Measurements from ENCODE around the gene SERBP1. TPM values are rescaled to one million over a fixed set of nuclear protein-coding genes. Genes with fewer than 3 reads are reported as not detected.
"Not testable (repeated sequence)": the region's sequence is repeated elsewhere in the genome, so short reads cannot be mapped to it uniquely, and the experiment has no call there.

The SERBP1 gene
- total and polyA plus RNA-seq, 7 experiments from 2014 or later = 108 to 282 (median 151) TPM

- H3K9me3 ChIP-seq (ENCODE audit: control insufficient read depth in 2 of 3, low read length in 3 of 3) = no peaks in the 10 kb centered on the region
- H3K27me3 ChIP-seq (ENCODE audit: control insufficient read depth in 2 of 2, insufficient read depth in 2 of 2, low read length in 2 of 2) = no peaks in the 10 kb centered on the region
- H3K4me1 ChIP-seq (ENCODE audit: control insufficient read depth in 2 of 2, insufficient read depth in 2 of 2, low read length in 2 of 2) = peaks cover 0 to 15% of the 10 kb centered on the region in 2 donors
- ATAC-seq (no peak), DNase-seq (no peak)
- H3K4me3 ChIP-seq (ENCODE audit: low read length) = no peak overlapping the region
- CTCF ChIA-PET = no interaction called here
- H3K27ac ChIP-seq (ENCODE audit: low read depth, low read length) = no peak overlapping the region
- H3K4me3 Mint-ChIP-seq = peak overlapping the region in 3 of 10 donors; percentile 12 to 44 (median 14)
- no peaks in the 10 kb centered on the region for H3K27me3 Mint-ChIP-seq
- H3K36me3 ChIP-seq (ENCODE audit: control insufficient read depth in 2 of 3, insufficient read depth in 3 of 3, low read length in 3 of 3) = peaks cover 18 to 90% (median 36%) of the 10 kb centered on the region in 3 experiments
- H3K9me3 Mint-ChIP-seq = no peaks in the 10 kb centered on the region
- H3K36me3 Mint-ChIP-seq = peaks cover 5 to 63% (median 45%) of the 10 kb centered on the region in 5 donors
- H3K4me1 Mint-ChIP-seq = peaks cover 38 to 79% (median 67%) of the 10 kb centered on the region in 7 donors
- POLR2A ChIA-PET = interaction anchor here (1.0 kb wide), 1 partner anchor 10 kb away, joined by 7 read pairs; the partner anchor contains the start of gene SERBP1
- H3K27ac Mint-ChIP-seq = peak overlapping the region; percentile 22 to 77 (median 56)
- intact Hi-C loops (cut with micrococcal nuclease) = loop anchor here in 1 of 2 donors (1.0 kb wide), 1 partner anchor 8 kb away; no protein-coding TSS in a partner anchor
These were observed 11.2 kb downstream of the SERBP1 start for GRCh38 chr1:67418839-67419586.

GRCh38 chr1:67417733-67418132 lies 12.5 kb downstream of the SERBP1 start:
- ATAC-seq; H3K4me3 ChIP-seq (ENCODE audit: low read length); H3K27ac ChIP-seq (ENCODE audit: low read depth, low read length); H3K4me3 Mint-ChIP-seq; H3K27me3 Mint-ChIP-seq; intact Hi-C loops (cut with micrococcal nuclease); H3K9me3 ChIP-seq (ENCODE audit: control insufficient read depth in 2 of 3, low read length in 3 of 3); DNase-seq; CTCF ChIA-PET; H3K27me3 ChIP-seq (ENCODE audit: control insufficient read depth in 2 of 2, insufficient read depth in 2 of 2, low read length in 2 of 2); H3K9me3 Mint-ChIP-seq: not testable (repeated sequence)
- H3K4me1 ChIP-seq (ENCODE audit: control insufficient read depth in 2 of 2, insufficient read depth in 2 of 2, low read length in 2 of 2) = peaks cover 0 to 15% of the 10 kb centered on the region in 2 donors
- peaks cover 5 to 60% (median 44%) of the 10 kb centered on the region in 5 donors for H3K36me3 Mint-ChIP-seq
- H3K36me3 ChIP-seq (ENCODE audit: control insufficient read depth in 2 of 3, insufficient read depth in 3 of 3, low read length in 3 of 3) = peaks cover 9 to 89% (median 36%) of the 10 kb centered on the region in 3 experiments
- POLR2A ChIA-PET = interaction anchor here (0.6 kb wide), 1 partner anchor 457 kb away, joined by 3 read pairs; no protein-coding TSS in a partner anchor
- peak overlapping the region in 2 of 9 donors; percentile 75 to 77 for H3K27ac Mint-ChIP-seq
- peaks cover 36 to 73% (median 61%) of the 10 kb centered on the region in 7 donors for H3K4me1 Mint-ChIP-seq

- DNase-seq (no peak), ATAC-seq (no peak)
- Histone ChIP-seq H3K27ac (ENCODE audit: low read depth, low read length) (no peak overlapping the region), H3K27me3 (ENCODE audit: control insufficient read depth in 2 of 2, insufficient read depth in 2 of 2, low read length in 2 of 2) (no peaks in the 10 kb centered on the region), H3K4me3 (ENCODE audit: low read length) (no peak overlapping the region), H3K9me3 (ENCODE audit: control insufficient read depth in 2 of 3, low read length in 3 of 3) (no peaks in the 10 kb centered on the region), H3K4me1 (ENCODE audit: control insufficient read depth in 2 of 2, insufficient read depth in 2 of 2, low read length in 2 of 2) (peaks cover 0 to 7% of the 10 kb centered on the region in 2 donors), H3K36me3 (ENCODE audit: control insufficient read depth in 2 of 3, insufficient read depth in 3 of 3, low read length in 3 of 3) (peaks cover 9 to 70% (median 24%) of the 10 kb centered on the region in 3 experiments)
- POLR2A ChIA-PET = interaction anchor here (0.8 kb wide), 1 partner anchor 32 kb away, joined by 3 read pairs; no protein-coding TSS in a partner anchor
- peaks cover 5 to 59% (median 33%) of the 10 kb centered on the region in 5 donors for H3K36me3 Mint-ChIP-seq
- peaks cover 23 to 50% (median 45%) of the 10 kb centered on the region in 7 donors for H3K4me1 Mint-ChIP-seq
- H3K9me3 Mint-ChIP-seq = no peaks in the 10 kb centered on the region
- intact Hi-C loops (cut with micrococcal nuclease) = loop anchor here in 1 of 2 donors (2.0 kb wide), 1 partner anchor 14 kb away; no protein-coding TSS in a partner anchor
- no peaks in the 10 kb centered on the region for H3K27me3 Mint-ChIP-seq
- CTCF ChIA-PET = no interaction called here
- H3K4me3 Mint-ChIP-seq = no peak overlapping the region
- peak overlapping the region in 2 of 9 donors; percentile 9 to 58 for H3K27ac Mint-ChIP-seq
These were observed 15.2 kb downstream of the SERBP1 start for GRCh38 chr1:67415041-67415440.

- no peak for ATAC-seq
- no peaks in the 10 kb centered on the region for H3K9me3 ChIP-seq (ENCODE audit: control insufficient read depth in 2 of 3, low read length in 3 of 3)
- H3K4me1 ChIP-seq (ENCODE audit: control insufficient read depth in 2 of 2, insufficient read depth in 2 of 2, low read length in 2 of 2) = peaks cover 0 to 7% of the 10 kb centered on the region in 2 donors
- H3K36me3 ChIP-seq (ENCODE audit: control insufficient read depth in 2 of 3, insufficient read depth in 3 of 3, low read length in 3 of 3) = peaks cover 9 to 74% (median 24%) of the 10 kb centered on the region in 3 experiments
- POLR2A ChIA-PET = interaction anchor here (0.8 kb wide), 1 partner anchor 31 kb away, joined by 3 read pairs; no protein-coding TSS in a partner anchor
- Mint-ChIP-seq H3K27ac (peak overlapping the region in 2 of 9 donors; percentile 38 to 65), H3K9me3 (no peaks in the 10 kb centered on the region), H3K27me3 (no peaks in the 10 kb centered on the region), H3K4me3 (no peak overlapping the region), H3K4me1 (peaks cover 19 to 49% (median 44%) of the 10 kb centered on the region in 7 donors), H3K36me3 (peaks cover 5 to 56% (median 36%) of the 10 kb centered on the region in 5 donors)
- H3K27ac ChIP-seq (ENCODE audit: low read depth, low read length) = no peak overlapping the region
- H3K27me3 ChIP-seq (ENCODE audit: control insufficient read depth in 2 of 2, insufficient read depth in 2 of 2, low read length in 2 of 2) = no peaks in the 10 kb centered on the region
- no peak for DNase-seq
- CTCF ChIA-PET = no interaction called here
- no peak overlapping the region for H3K4me3 ChIP-seq (ENCODE audit: low read length)
- intact Hi-C loops (cut with micrococcal nuclease) = loop anchor here (1.0 to 2.0 kb wide), 2 partner anchors 10 to 14 kb away; no protein-coding TSS in a partner anchor
These were observed 15.6 kb downstream of the SERBP1 start for GRCh38 chr1:67414574-67414973.

- POLR2A ChIA-PET = interaction anchor here (0.9 kb wide), 1 partner anchor 14 kb away, joined by 3 read pairs; no protein-coding TSS in a partner anchor
- CTCF ChIA-PET; DNase-seq; H3K4me3 ChIP-seq (ENCODE audit: low read length); H3K4me1 ChIP-seq (ENCODE audit: control insufficient read depth in 2 of 2, insufficient read depth in 2 of 2, low read length in 2 of 2); intact Hi-C loops (cut with micrococcal nuclease); H3K27me3 Mint-ChIP-seq; H3K9me3 Mint-ChIP-seq; H3K27ac ChIP-seq (ENCODE audit: low read depth, low read length); H3K9me3 ChIP-seq (ENCODE audit: control insufficient read depth in 2 of 3, low read length in 3 of 3); ATAC-seq; H3K27me3 ChIP-seq (ENCODE audit: control insufficient read depth in 2 of 2, insufficient read depth in 2 of 2, low read length in 2 of 2); H3K4me3 Mint-ChIP-seq: not testable (repeated sequence)
- H3K4me1 Mint-ChIP-seq = peaks cover 14 to 44% (median 38%) of the 10 kb centered on the region in 7 donors
- peaks cover 9 to 60% (median 24%) of the 10 kb centered on the region in 3 experiments for H3K36me3 ChIP-seq (ENCODE audit: control insufficient read depth in 2 of 3, insufficient read depth in 3 of 3, low read length in 3 of 3)
- H3K27ac Mint-ChIP-seq = peak overlapping the region in 1 of 9 donors; percentile 9
- H3K36me3 Mint-ChIP-seq = peaks cover 5 to 50% (median 33%) of the 10 kb centered on the region in 5 donors
These were observed 17.1 kb downstream of the SERBP1 start for GRCh38 chr1:67413101-67413500.

GRCh38 chr1:67408148-67408547 lies 22.1 kb downstream of the SERBP1 start:
- intact Hi-C loops (cut with micrococcal nuclease) = no loop called here
- Mint-ChIP-seq H3K27me3 (no peaks in the 10 kb centered on the region), H3K27ac (peak overlapping the region in 8 of 9 donors; percentile 5 to 69 (median 14)), H3K9me3 (no peaks in the 10 kb centered on the region), H3K4me1 (peaks cover 0 to 30% (median 15%) of the 10 kb centered on the region in 7 donors), H3K36me3 (peaks cover 0 to 29% (median 17%) of the 10 kb centered on the region in 5 donors), H3K4me3 (no peak overlapping the region)
- DNase-seq (no peak), ATAC-seq (no peak)
- Histone ChIP-seq H3K9me3 (ENCODE audit: control insufficient read depth in 2 of 3, low read length in 3 of 3) (no peaks in the 10 kb centered on the region), H3K27me3 (ENCODE audit: control insufficient read depth in 2 of 2, insufficient read depth in 2 of 2, low read length in 2 of 2) (no peaks in the 10 kb centered on the region), H3K4me3 (ENCODE audit: low read length) (no peak overlapping the region), H3K36me3 (ENCODE audit: control insufficient read depth in 2 of 3, insufficient read depth in 3 of 3, low read length in 3 of 3) (peaks cover 0 to 13% (median 8%) of the 10 kb centered on the region in 3 experiments), H3K27ac (ENCODE audit: low read depth, low read length) (no peak overlapping the region), H3K4me1 (ENCODE audit: control insufficient read depth in 2 of 2, insufficient read depth in 2 of 2, low read length in 2 of 2) (no peaks in the 10 kb centered on the region)
- ChIA-PET CTCF (interaction anchor here (0.7 kb wide), 1 partner anchor 155 kb away, joined by 3 read pairs; no protein-coding TSS in a partner anchor), POLR2A (interaction anchor here (0.7 to 1.2 kb wide), 3 partner anchors 10 to 74 kb away, joined by 3 to 4 read pairs (median 3); no protein-coding TSS in a partner anchor)

Measured in naive thymus-derived CD4-positive, alpha-beta T cell (primary cell).